ENCODE data around the gene LAMA2. TPM values are rescaled to one million over a fixed set of nuclear protein-coding genes. Genes with fewer than 3 reads are reported as not detected.

LAMA2 gene
- total and polyA plus RNA-seq, 2 experiments from 2014 or later = 13.4 to 78.1 TPM

- H3K4me3 ChIP-seq = no peak overlapping the region
- no peaks in the 10 kb centered on the region for H3K36me3 ChIP-seq
- DNase-seq (ENCODE audit: low read depth in 1 of 2, low spot score in 1 of 2) = no peak
- no peaks in the 10 kb centered on the region for H3K27me3 ChIP-seq
- no peaks in the 10 kb centered on the region for H3K9me3 ChIP-seq (ENCODE audit: low read depth)
- H3K27ac ChIP-seq = no peak overlapping the region
- H3K4me1 ChIP-seq (ENCODE audit: low read depth) = peaks cover 4% of the 10 kb centered on the region
- TF ChIP-seq CTCF (IDR thresholded peaks at IDR 0.05; ENCODE audit: low read depth, low read length) = no peak
Observed at GRCh38 chr6:129270450-129270849, 387.5 kb downstream of the LAMA2 start.

GRCh38 chr6:129273161-129273560 lies 390.2 kb downstream of the LAMA2 start:
- no peaks in the 10 kb centered on the region for H3K27me3 ChIP-seq
- H3K9me3 ChIP-seq (ENCODE audit: low read depth) = no peaks in the 10 kb centered on the region
- TF ChIP-seq CTCF (IDR thresholded peaks at IDR 0.05; ENCODE audit: low read depth, low read length) = no peak

GRCh38 chr6:129276461-129276860 lies 393.5 kb downstream of the LAMA2 start:
- Histone ChIP-seq H3K9me3 (ENCODE audit: low read depth) (no peaks in the 10 kb centered on the region), H3K4me1 (ENCODE audit: low read depth) (peaks cover 6% of the 10 kb centered on the region), H3K4me3 (no peak overlapping the region), H3K36me3 (peaks cover 4% of the 10 kb centered on the region), H3K27me3 (no peaks in the 10 kb centered on the region), H3K27ac (no peak overlapping the region)
- TF ChIP-seq CTCF (IDR thresholded peaks at IDR 0.05; ENCODE audit: low read depth, low read length) = no peak
- DNase-seq (ENCODE audit: low read depth in 1 of 2, low spot score in 1 of 2) = no peak

More at GRCh38 chr6:129273161-129273560, 390.2 kb downstream of the LAMA2 start:
- no peak for DNase-seq (ENCODE audit: low read depth in 1 of 2, low spot score in 1 of 2)
- H3K4me3 ChIP-seq = no peak overlapping the region
- no peak overlapping the region for H3K27ac ChIP-seq
- no peaks in the 10 kb centered on the region for H3K4me1 ChIP-seq (ENCODE audit: low read depth)
- H3K36me3 ChIP-seq = no peaks in the 10 kb centered on the region

- DNase-seq (ENCODE audit: low read depth in 1 of 2, low spot score in 1 of 2) = peak in 1 of 2 donors; percentile 39
- H3K27me3 ChIP-seq = no peaks in the 10 kb centered on the region
- no peak overlapping the region for H3K27ac ChIP-seq
- peaks cover 4% of the 10 kb centered on the region for H3K36me3 ChIP-seq
- no peak for TF ChIP-seq CTCF (IDR thresholded peaks at IDR 0.05; ENCODE audit: low read depth, low read length)
- H3K4me3 ChIP-seq = no peak overlapping the region
- no peaks in the 10 kb centered on the region for H3K9me3 ChIP-seq (ENCODE audit: low read depth)
- peaks cover 6% of the 10 kb centered on the region for H3K4me1 ChIP-seq (ENCODE audit: low read depth)
Observed at GRCh38 chr6:129276986-129277385, 394.0 kb downstream of the LAMA2 start.

- Histone ChIP-seq H3K27me3 (no peaks in the 10 kb centered on the region), H3K4me3 (no peak overlapping the region), H3K9me3 (ENCODE audit: low read depth) (no peaks in the 10 kb centered on the region), H3K27ac (no peak overlapping the region), H3K4me1 (ENCODE audit: low read depth) (peaks cover 6% of the 10 kb centered on the region), H3K36me3 (peaks cover 4% of the 10 kb centered on the region)
- TF ChIP-seq CTCF (IDR thresholded peaks at IDR 0.05; ENCODE audit: low read depth, low read length) = no peak
- no peak for DNase-seq (ENCODE audit: low read depth in 1 of 2, low spot score in 1 of 2)
Observed at GRCh38 chr6:129279343-129280292, 396.7 kb downstream of the LAMA2 start.

Measured in cardiac muscle cell (in vitro differentiated cells and primary cell).